OCI-LY3 (cell line): ENCODE measurements around the gene OSTM1.

Source experiments
- CTCF ChIP-seq: fragments of 200-600, 300-600 bp; sonication (generic); IDR thresholded peaks from 2 replicates; pipeline ENCODE4 v1.5.1; 2014; ENCODE audit warnings: antibody characterized with exemption, low read length, low read depth
- EZH2phosphoT487 ChIP-seq: fragments of 200-600 bp; shearing (Covaris generic); IDR thresholded peaks from 2 replicates; pipeline ENCODE4 v1.6.1; 2018; ENCODE audit warnings: antibody characterized with exemption, mixed run types, low read depth

GRCh38 chr6:108052706-108053105 lies 21.8 kb downstream of the OSTM1 start:
- TF ChIP-seq CTCF = no peak
- TF ChIP-seq EZH2phosphoT487 = no peak
